ENCODE results near the gene RHBDF2.

DNA sequence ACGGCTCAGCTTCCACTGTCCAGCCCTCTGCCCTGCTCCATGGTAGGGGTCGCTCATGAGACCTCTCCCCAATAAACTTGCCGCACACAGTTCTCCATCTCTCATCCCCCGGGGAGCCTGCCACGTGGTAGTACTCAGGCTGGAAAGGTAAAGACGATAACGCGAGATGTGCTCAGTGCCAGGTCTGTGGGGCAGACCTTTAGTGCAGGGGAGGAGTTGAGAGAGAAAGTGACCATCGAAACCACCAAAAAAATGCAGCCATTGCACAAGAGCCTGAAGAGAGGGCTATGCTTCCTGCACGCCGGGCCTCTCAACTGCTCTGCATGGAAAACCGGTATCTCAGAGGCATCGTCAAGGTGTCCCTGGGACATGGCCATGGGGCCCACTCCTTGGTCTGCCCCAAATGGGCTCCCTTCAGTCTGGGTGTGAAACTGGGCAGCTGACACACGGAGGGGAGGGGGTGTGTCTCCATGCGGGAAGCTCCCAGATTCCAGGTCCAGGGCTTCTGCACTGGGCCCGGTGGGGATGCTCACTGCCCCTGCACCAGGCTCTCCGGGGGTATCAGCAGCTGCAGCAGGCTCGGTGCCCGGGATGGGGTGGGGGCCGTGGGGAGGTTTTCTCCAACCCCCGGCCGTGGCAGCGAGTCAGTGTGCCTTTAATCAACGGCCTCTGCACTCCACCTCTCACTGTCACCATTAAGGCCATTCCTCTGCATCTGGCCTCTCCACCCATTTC lies 38.5 kb downstream of the RHBDF2 start:
- TF ChIP-seq, protein P1, sequence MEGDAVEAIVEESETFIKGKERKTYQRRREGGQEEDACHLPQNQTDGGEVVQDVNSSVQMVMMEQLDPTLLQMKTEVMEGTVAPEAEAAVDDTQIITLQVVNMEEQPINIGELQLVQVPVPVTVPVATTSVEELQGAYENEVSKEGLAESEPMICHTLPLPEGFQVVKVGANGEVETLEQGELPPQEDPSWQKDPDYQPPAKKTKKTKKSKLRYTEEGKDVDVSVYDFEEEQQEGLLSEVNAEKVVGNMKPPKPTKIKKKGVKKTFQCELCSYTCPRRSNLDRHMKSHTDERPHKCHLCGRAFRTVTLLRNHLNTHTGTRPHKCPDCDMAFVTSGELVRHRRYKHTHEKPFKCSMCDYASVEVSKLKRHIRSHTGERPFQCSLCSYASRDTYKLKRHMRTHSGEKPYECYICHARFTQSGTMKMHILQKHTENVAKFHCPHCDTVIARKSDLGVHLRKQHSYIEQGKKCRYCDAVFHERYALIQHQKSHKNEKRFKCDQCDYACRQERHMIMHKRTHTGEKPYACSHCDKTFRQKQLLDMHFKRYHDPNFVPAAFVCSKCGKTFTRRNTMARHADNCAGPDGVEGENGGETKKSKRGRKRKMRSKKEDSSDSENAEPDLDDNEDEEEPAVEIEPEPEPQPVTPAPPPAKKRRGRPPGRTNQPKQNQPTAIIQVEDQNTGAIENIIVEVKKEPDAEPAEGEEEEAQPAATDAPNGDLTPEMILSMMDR (IDR thresholded peaks at IDR 0.05), result no peak
- TF ChIP-seq POLR2A (IDR thresholded peaks at IDR 0.05), result no peak
